HG03039 (cell line): Measurements from ENCODE around the gene RXRA.

Source experiments
- ATAC-seq: cut with Tn5 transposase; IDR thresholded peaks from one replicate; pipeline ENCODE4 v1.9.1; 2021; ENCODE audit warnings: mild to moderate bottlenecking, moderate library complexity; ENCODE audit not compliant: unreplicated experiment

The RXRA gene

GRCh38 chr9:134410835-134411217 is 84.6 kb downstream of the RXRA start:
- no peak for ATAC-seq

DNA sequence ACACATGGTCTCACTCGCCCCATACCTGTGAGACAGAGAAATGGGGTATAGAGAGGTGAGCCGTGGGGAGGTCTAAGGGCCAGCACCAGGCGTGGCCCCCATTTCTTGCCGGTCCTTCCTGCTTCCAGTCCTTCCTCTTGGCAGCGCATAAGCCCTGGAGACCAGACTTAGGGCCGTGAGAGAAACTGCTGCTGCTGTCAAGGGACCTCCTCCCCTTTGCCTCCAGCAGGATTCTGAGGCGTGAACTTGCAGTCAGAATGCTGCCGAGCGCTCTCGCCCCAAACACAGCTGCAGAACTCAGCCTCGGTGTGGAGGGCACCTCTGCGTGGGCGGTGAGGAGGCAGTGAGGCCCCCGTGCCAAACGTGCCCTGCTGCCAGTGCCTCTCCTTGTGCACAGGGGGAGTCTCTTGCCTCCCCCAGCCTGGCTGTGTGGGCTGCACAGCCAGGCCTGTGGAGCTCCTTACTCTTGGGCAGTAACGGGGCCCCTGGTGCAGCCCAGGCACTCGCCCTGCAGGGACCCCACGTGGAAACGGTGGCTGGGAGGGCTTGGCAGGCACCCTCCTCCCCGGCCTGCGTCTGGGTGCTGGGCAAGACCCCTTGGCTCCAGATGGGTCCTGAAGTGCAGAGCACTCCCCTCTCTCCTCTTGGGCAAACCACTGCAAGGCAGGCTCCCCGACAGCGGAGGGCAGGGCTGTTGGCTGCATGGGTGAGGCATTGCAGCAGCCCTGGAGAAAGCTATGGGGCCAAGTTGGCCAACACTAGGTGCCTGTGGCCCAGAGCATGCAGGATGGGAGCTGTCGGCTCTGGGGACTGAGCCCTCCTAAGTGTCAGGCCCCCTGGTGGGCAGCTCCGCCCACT is 85.4 kb downstream of the RXRA start:
- no peak for ATAC-seq

- no peak for ATAC-seq
Measured at GRCh38 chr9:134412298-134412711, 86.0 kb downstream of the RXRA start.

DNA sequence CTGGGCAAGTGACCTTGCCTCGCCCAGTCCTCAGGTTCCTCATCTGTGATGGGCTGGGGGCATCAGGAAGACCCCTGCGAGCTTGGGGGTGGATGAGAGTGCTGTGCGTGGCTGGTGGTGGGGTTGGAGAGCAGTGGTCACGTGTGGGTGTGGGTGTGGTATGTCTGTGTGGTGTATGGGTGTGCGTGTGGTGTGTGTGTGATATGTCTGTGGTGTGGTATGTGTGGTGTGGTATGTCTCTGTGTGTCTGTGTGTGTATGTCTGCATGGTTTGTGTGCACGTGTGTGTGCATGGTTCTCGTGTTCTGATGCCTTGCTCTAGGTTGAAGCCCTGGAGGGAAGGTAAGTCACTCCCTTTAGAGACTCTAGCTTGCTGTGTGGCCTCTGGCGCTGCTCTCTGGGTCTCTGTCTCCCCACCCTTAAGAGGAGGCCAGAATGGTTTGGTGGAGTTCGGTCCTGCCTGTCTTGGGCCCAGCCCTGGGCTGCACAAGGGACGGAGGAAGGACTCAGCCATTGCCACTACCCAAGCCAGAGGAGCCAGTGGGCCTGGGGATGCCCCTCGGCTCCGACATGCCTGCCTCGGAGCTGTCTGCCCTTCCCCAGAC is 87.0 kb downstream of the RXRA start:
- ATAC-seq = no peak

DNA sequence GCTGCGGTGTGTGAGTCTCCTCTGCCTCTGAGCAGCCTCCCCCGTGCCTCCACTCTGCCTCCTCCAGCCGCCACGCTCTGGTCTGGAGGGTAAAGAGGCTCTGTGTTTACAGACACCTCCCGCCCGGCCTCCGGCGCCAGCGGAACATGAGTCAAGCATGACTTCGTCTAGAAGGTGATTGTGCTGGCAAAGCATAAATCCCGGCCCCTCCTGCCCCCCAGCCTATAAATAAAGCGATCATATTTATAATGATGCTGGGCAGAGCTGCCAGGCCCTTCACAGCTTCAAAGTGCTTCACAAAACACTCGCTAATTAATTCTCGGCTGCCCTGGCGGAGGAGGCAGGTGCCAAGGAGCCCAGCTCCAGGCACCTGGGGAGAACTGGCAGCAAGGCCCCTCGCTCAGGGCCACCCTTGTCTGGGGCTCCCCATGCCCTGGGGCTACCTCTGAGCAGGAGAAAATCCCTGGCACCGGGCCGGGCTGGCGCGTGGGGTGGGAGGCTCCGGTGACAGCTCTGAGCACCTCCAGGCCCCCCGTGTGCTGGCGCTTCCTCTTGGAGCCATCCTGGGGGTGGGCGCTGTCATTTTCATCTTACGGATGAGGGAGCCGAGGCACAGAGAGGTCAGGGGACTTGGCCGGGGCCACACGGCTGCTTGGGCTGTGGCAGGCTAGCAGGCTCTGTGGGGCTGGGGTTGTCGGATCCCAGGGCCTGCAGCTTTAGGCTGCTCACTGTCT is 87.8 kb downstream of the RXRA start:
- ATAC-seq = no peak

DNA sequence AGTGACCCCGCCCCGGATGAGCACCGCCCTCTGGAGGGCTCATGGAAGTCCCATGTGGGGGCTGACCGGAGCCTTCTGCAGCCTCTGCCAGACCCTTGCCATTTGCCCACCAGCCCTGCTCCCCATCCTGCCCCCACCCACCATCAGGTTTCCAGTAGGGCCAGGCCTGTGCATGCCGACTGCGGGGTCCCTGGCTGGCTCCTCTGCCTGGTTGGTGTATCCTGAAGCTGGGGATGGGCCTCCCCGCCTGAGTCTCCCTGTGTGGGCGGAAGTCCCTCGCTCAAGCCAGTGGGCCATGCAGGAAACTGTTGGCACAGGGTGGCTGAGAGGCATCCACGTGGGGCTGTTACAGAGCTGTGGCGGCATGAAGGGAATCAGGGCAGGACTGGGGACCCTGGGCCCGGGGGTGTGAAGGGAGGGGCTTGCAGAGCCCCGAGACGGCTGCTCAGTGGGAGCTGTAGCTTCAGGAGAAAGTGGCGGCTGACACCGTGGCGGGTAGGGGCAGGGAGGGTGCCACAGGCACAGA is 88.7 kb downstream of the RXRA start:
- ATAC-seq = no peak

GRCh38 chr9:134416385-134417015 is 90.2 kb downstream of the RXRA start:
- no peak for ATAC-seq

- no peak for ATAC-seq
Measured at GRCh38 chr9:134418354-134418753, 92.1 kb downstream of the RXRA start.

DNA sequence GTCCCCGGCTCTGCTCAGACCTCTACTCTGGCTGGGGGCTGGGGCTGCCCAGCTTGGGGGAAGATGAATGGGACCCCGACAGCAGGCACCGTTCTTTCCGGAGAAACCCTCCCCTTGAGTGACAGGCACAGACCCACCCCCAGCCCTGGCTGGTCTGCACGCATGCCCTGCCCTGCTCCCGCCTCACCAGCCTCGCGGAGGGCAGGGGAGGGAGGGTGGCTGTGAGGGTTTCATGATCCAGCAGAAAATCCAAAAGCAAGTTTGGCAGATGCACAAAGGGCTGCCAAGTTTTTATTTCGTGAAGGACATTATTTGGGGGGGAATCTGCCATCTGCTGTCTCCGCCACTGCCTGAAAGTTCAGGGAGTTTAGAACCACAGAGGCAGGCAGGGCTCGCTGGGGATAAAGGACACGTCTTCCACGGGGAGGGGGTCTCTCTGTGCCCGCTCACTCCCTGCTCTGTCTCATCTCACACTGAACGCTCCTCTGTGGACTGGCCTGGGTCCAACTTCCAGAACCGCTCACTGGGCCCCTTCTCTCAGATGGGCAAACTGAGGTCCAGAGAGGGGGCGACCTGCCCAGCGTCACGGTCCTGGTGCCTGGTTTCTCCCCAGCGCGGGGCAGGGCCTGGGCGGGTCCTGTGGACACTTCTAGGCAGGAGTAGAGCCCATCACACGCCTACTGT is 92.9 kb downstream of the RXRA start:
- no peak for ATAC-seq

GRCh38 chr9:134419684-134420076 is 93.4 kb downstream of the RXRA start:
- ATAC-seq = no peak

GRCh38 chr9:134420281-134420845 is 94.1 kb downstream of the RXRA start:
- ATAC-seq = no peak

GRCh38 chr9:134420974-134421432 is 94.7 kb downstream of the RXRA start:
- no peak for ATAC-seq

- ATAC-seq = no peak
Measured at GRCh38 chr9:134421888-134422287, 95.6 kb downstream of the RXRA start.

DNA sequence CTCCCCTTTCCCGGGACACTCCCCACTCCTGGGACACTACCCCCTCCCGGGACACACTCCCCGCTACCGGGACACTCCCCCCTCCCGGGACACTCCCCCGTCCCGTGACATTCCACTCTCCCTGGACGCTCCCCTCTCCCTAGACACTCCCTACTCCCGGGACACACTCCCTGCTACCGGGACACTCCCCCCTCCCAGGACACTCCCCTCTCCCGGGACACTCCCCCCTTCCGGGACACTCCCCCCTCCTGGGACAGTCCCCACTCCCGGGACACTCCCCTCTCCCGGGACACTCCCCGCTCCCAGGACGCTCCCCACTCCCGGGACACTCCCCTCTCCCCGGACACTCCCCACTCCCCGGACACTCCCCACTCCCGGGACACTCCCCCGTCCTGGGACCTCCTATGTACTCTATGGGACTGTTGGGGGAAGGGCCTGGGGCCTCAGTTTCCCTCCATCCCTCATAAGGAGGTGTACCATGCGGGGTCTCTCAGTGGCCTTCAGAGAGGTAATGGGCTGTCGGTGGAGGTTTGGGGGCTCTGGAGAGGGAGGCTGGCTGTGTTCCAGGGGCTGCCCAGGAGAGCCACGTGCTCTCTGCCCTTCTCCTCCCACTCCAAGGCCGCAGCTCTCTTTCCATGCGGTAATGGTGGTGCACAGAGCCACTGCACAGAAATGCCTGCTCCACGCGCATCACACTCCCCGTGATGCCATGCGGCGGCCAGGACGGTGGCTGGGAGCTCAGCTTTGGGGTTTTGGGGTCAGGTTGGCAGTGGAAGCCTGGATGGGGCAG is 96.2 kb downstream of the RXRA start:
- ATAC-seq = no peak

- ATAC-seq = no peak
Measured at GRCh38 chr9:134423166-134423565, 96.9 kb downstream of the RXRA start.

- no peak for ATAC-seq
Measured at GRCh38 chr9:134423749-134424148, 97.5 kb downstream of the RXRA start.

- ATAC-seq = no peak
Measured at GRCh38 chr9:134424818-134425217, 98.6 kb downstream of the RXRA start.

GRCh38 chr9:134425401-134425800 is 99.1 kb downstream of the RXRA start:
- no peak for ATAC-seq

- ATAC-seq = no peak
Measured at GRCh38 chr9:134425812-134426211, 99.6 kb downstream of the RXRA start.
